Suppressor macrophage treated with lipopolysaccharide for 1 hour (primary cell): ENCODE results near the gene FOXL1.

Experiments used
- DNase-seq, 3 donors: peaks; one replicate each; pipeline ENCODE4 v3.0.0-alpha.2; 2020 to 2022

FOXL1 gene

GRCh38 chr16:86608301-86608747 is 30.0 kb downstream of the FOXL1 start:
- DNase-seq: no peak

- no peak for DNase-seq
Observed at GRCh38 chr16:86609115-86609514, 30.8 kb downstream of the FOXL1 start.

GRCh38 chr16:86609661-86610060 is 31.3 kb downstream of the FOXL1 start:
- no peak for DNase-seq

GRCh38 chr16:86610779-86611524 is 32.6 kb downstream of the FOXL1 start:
- DNase-seq: no peak

- no peak for DNase-seq
Observed at GRCh38 chr16:86611525-86611855, 33.1 kb downstream of the FOXL1 start.

GRCh38 chr16:86611941-86612340 is 33.6 kb downstream of the FOXL1 start:
- DNase-seq: no peak

- DNase-seq: no peak
Observed at GRCh38 chr16:86614699-86615098, 36.4 kb downstream of the FOXL1 start.

- DNase-seq: no peak
Observed at GRCh38 chr16:86616906-86617305, 38.6 kb downstream of the FOXL1 start.

- no peak for DNase-seq
Observed at GRCh38 chr16:86618431-86619238, 40.3 kb downstream of the FOXL1 start.

GRCh38 chr16:86619239-86619794 is 41.0 kb downstream of the FOXL1 start:
- no peak for DNase-seq

- DNase-seq: no peak
Observed at GRCh38 chr16:86620184-86620583, 41.8 kb downstream of the FOXL1 start.

GRCh38 chr16:86621966-86622365 is 43.6 kb downstream of the FOXL1 start:
- no peak for DNase-seq

GRCh38 chr16:86622700-86623615 is 44.6 kb downstream of the FOXL1 start:
- no peak for DNase-seq

- DNase-seq: no peak
Observed at GRCh38 chr16:86625029-86625428, 46.7 kb downstream of the FOXL1 start.

- DNase-seq: no peak
Observed at GRCh38 chr16:86625821-86626220, 47.5 kb downstream of the FOXL1 start.

GRCh38 chr16:86626284-86626683 is 47.9 kb downstream of the FOXL1 start:
- DNase-seq: no peak

GRCh38 chr16:86626966-86627365 is 48.6 kb downstream of the FOXL1 start:
- no peak for DNase-seq

- DNase-seq: no peak
Observed at GRCh38 chr16:86628614-86629013, 50.3 kb downstream of the FOXL1 start.

- no peak for DNase-seq
Observed at GRCh38 chr16:86630471-86630870, 52.1 kb downstream of the FOXL1 start.

GRCh38 chr16:86631444-86631843 is 53.1 kb downstream of the FOXL1 start:
- no peak for DNase-seq
